GM12878 (cell line): Measurements from ENCODE around the gene CFDP1. TPM values are rescaled to one million over a fixed set of nuclear protein-coding genes. Genes with fewer than 3 reads are reported as not detected.

Source experiments
- ATAC-seq: fragments of 200-7000 bp; cut with Tn5 transposase; 3 replicates; pipeline ENCODE4 v1.9.1; 2020; ENCODE audit warnings: mild to moderate bottlenecking, moderate library complexity
- BruUV-seq: library from RNA; stranded (reverse); fragments of 400-500 nt; replicated peaks from 2 replicates; lab custom pipeline; 2021; lab: Mats Ljungman, UMichigan
- CTCF ChIA-PET: fragments of 300-600 bp; sonication (Branson Sonifier 250); formaldehyde crosslinking; extraction: SDS; loops from one replicate; lab custom pipeline; 2021; ENCODE audit warnings: inconsistent platforms; lab: Yijun Ruan, JAX
- POLR2A ChIA-PET: fragments of 350-600 bp; formaldehyde crosslinking; extraction: SDS; loops from one replicate; lab custom pipeline; 2021; ENCODE audit warnings: inconsistent platforms; lab: Charles Lee
- RAD21 ChIA-PET: fragments of 300-600 bp; sonication (Branson Sonifier 250); formaldehyde crosslinking; loops from one replicate; lab custom pipeline; 2023; ENCODE audit warnings: antibody characterized with exemption; ENCODE audit not compliant: unreplicated experiment; lab: Charles Lee
- SMC1A ChIA-PET: fragments of 300-600 bp; sonication (Branson Sonifier 250); formaldehyde crosslinking; loops from one replicate; lab custom pipeline; 2023; ENCODE audit not compliant: unreplicated experiment, uncharacterized antibody; lab: Charles Lee
- DNase-seq: peaks from one replicate; pipeline ENCODE4 v3.0.0-alpha.2; 2011; ENCODE audit warnings: low read depth, low spot score
- FAIRE-seq: peaks from 3 replicates; lab custom pipeline; 2011; peaks lifted over from hg19 to GRCh38; lab: Jason Lieb, UNC
- H2AFZ ChIP-seq: 2 replicates; pipeline ENCODE4 v1.6.0; 2011; ENCODE audit warnings: low read depth, low read length, control low read depth; ENCODE audit not compliant: control insufficient read depth
- H3K27ac ChIP-seq: 2 replicates; pipeline ENCODE4 v1.5.1; 2011; ENCODE audit warnings: control low read depth; ENCODE audit not compliant: control insufficient read depth, insufficient read depth
- H3K27me3 ChIP-seq, 2 experiments: replicated peaks in 1 of 2; 2 replicates each; pipeline versions ENCODE4 v1.6.0 to v1.6.1; 2011; ENCODE audit warnings: low read length in 1 of 2; ENCODE audit not compliant: control insufficient read depth in 2 of 2, insufficient read depth in 2 of 2
- H3K36me3 ChIP-seq, 2 experiments: 2 replicates each; pipeline ENCODE4 v1.5.1; 2011; ENCODE audit warnings: low read length in 1 of 2; ENCODE audit not compliant: control insufficient read depth in 2 of 2, insufficient read depth in 2 of 2
- H3K4me1 ChIP-seq: 2 replicates; pipeline ENCODE4 v1.6.1; 2011; ENCODE audit warnings: mild to moderate bottlenecking, low read length, moderate library complexity, mixed read lengths; ENCODE audit not compliant: control insufficient read depth, insufficient read depth
- H3K4me2 ChIP-seq: 2 replicates; pipeline ENCODE4 v1.6.0; 2011; ENCODE audit warnings: control low read depth; ENCODE audit not compliant: control insufficient read depth, insufficient read depth
- H3K4me3 ChIP-seq: fragments of 200-600 bp; sonication (generic); 2 replicates; pipeline ENCODE4 v1.5.1; 2016
- H3K79me2 ChIP-seq: 2 replicates; pipeline ENCODE4 v1.6.0; 2011; ENCODE audit warnings: low read length; ENCODE audit not compliant: control insufficient read depth, insufficient read depth
- H3K9ac ChIP-seq: 2 replicates; pipeline ENCODE4 v1.8.0; 2011; ENCODE audit warnings: low read length, control low read depth, mixed read lengths; ENCODE audit not compliant: control insufficient read depth, insufficient read depth
- H3K9me3 ChIP-seq: replicated peaks from 3 replicates; pipeline ENCODE4 v1.5.1; 2011; ENCODE audit warnings: mild to moderate bottlenecking, low read length; ENCODE audit not compliant: control insufficient read depth, insufficient read depth
- H4K20me1 ChIP-seq: 2 replicates; pipeline ENCODE4 v1.6.0; 2011; ENCODE audit not compliant: control insufficient read depth, insufficient read depth
- CBX3 ChIP-seq: fragments of 200-600 bp; sonication (generic); IDR thresholded peaks from 2 replicates; pipeline ENCODE4 v1.6.1; 2016; ENCODE audit warnings: low read depth, borderline replicate concordance
- MXI1 ChIP-seq: fragments of 150-350 bp; IDR thresholded peaks from 2 replicates; pipeline ENCODE4 v1.6.1; 2011; ENCODE audit warnings: low read depth, mild to moderate bottlenecking, inconsistent platforms, low read length, improper control_type of control experiment
- NR2C1 ChIP-seq: fragments of 450-650 bp; IDR thresholded peaks from 2 replicates; pipeline ENCODE4 v1.6.1; 2017; ENCODE audit warnings: antibody characterized with exemption, mild to moderate bottlenecking, moderate library complexity
- PKNOX1 ChIP-seq: fragments of 450-650 bp; IDR thresholded peaks from 2 replicates; pipeline ENCODE4 v1.6.1; 2016; ENCODE audit warnings: mild to moderate bottlenecking
- PRDM15 ChIP-seq: fragments of 450-650 bp; formaldehyde crosslinking; IDR thresholded peaks from 2 replicates; pipeline ENCODE4 v1.4.0; 2020; ENCODE audit warnings: mild to moderate bottlenecking, moderate library complexity
- RCOR1 ChIP-seq: conservative IDR thresholded peaks from 2 replicates; pipeline ENCODE4 v1.6.1; 2012; ENCODE audit warnings: low read depth, low read length, improper control_type of control experiment
- SMAD1 ChIP-seq: fragments of 450-650 bp; IDR thresholded peaks from 2 replicates; pipeline ENCODE4 v1.6.1; 2018; ENCODE audit warnings: mild to moderate bottlenecking, low read depth; ENCODE audit not compliant: partially characterized antibody
- SMARCA5 ChIP-seq: fragments of 450-650 bp; IDR thresholded peaks from 2 replicates; pipeline ENCODE4 v1.6.1; 2017; ENCODE audit warnings: mild to moderate bottlenecking
- WGBS: methylation state at CpG from one replicate; pipeline ENCODE4 v1.1.6; 2016; ENCODE audit warnings: low lambda C conversion rate; ENCODE audit not compliant: insufficient replicate concordance, insufficient coverage; ENCODE audit errors: missing lambda C conversion rate; 5-methylcytosine and 5-hydroxymethylcytosine counted together
- in situ Hi-C: fragments of 300-500 bp; cut with MboI; formaldehyde crosslinking; loops from 9 replicates; pipeline ENCODE4 v1.14.3; 2018; ENCODE audit warnings: mixed read lengths
- intact Hi-C: fragments of 100-400 bp; cut with micrococcal nuclease; formaldehyde crosslinking; loops from one replicate; pipeline ENCODE4 v1.14.2; 2022; ENCODE audit not compliant: unreplicated experiment
- polyA plus RNA-seq, 11 experiments: library from polyadenylated mRNA; depleted of rRNA in 4 of 11; unstranded in 6 of 11; stranded (reverse) in 5 of 11; fragments of >200 nt; fragmentation: Nextera tagmentation in 4 of 11; fragmentation: Illumina TruSeq in 1 of 11; extraction: Ambion mirVana in 4 of 11; extraction: Trizol in 1 of 11; gene quantifications; 1 replicate in 1 of 11; 2 replicates in 10 of 11; pipeline versions ENCODE4 v1.2.1 to v1.2.3, GENCODE V29; 2011 to 2016; ENCODE audit warnings: inconsistent platforms in 2 of 11, missing spikeins in 2 of 11, low read depth in 1 of 11
- total RNA-seq, 4 experiments: library from RNA; depleted of rRNA in 3 of 4; stranded (reverse); fragments of >200 nt in 3 of 4; fragmentation: Illumina TruSeq in 1 of 4; extraction: Trizol in 1 of 4; gene quantifications; 2 replicates each; pipeline versions ENCODE4 v1.2.1 to v1.2.3, GENCODE V29; 2013 to 2021
- TF ChIP-seq, protein P1 (sequence below): IDR thresholded peaks from 2 replicates; pipeline ENCODE4 v1.6.1; 2012; ENCODE audit warnings: improper control_type of control experiment, low read depth, low read length; ENCODE audit not compliant: insufficient replicate concordance

CFDP1 gene
- total and polyA plus RNA-seq, 10 of the 15 experiments (the other 5 are each of a cell fraction or from before 2014, with no cell fraction given): 22.3 to 64.8 (median 36.7) TPM

- TF ChIP-seq, protein P1, sequence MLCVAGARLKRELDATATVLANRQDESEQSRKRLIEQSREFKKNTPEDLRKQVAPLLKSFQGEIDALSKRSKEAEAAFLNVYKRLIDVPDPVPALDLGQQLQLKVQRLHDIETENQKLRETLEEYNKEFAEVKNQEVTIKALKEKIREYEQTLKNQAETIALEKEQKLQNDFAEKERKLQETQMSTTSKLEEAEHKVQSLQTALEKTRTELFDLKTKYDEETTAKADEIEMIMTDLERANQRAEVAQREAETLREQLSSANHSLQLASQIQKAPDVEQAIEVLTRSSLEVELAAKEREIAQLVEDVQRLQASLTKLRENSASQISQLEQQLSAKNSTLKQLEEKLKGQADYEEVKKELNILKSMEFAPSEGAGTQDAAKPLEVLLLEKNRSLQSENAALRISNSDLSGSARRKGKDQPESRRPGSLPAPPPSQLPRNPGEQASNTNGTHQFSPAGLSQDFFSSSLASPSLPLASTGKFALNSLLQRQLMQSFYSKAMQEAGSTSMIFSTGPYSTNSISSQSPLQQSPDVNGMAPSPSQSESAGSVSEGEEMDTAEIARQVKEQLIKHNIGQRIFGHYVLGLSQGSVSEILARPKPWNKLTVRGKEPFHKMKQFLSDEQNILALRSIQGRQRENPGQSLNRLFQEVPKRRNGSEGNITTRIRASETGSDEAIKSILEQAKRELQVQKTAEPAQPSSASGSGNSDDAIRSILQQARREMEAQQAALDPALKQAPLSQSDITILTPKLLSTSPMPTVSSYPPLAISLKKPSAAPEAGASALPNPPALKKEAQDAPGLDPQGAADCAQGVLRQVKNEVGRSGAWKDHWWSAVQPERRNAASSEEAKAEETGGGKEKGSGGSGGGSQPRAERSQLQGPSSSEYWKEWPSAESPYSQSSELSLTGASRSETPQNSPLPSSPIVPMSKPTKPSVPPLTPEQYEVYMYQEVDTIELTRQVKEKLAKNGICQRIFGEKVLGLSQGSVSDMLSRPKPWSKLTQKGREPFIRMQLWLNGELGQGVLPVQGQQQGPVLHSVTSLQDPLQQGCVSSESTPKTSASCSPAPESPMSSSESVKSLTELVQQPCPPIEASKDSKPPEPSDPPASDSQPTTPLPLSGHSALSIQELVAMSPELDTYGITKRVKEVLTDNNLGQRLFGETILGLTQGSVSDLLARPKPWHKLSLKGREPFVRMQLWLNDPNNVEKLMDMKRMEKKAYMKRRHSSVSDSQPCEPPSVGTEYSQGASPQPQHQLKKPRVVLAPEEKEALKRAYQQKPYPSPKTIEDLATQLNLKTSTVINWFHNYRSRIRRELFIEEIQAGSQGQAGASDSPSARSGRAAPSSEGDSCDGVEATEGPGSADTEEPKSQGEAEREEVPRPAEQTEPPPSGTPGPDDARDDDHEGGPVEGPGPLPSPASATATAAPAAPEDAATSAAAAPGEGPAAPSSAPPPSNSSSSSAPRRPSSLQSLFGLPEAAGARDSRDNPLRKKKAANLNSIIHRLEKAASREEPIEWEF: no peak
- no peak for TF ChIP-seq SMARCA5
These were observed 181.0 kb downstream of the CFDP1 start (continued) for GRCh38 chr16:75252049-75252864.

DNA sequence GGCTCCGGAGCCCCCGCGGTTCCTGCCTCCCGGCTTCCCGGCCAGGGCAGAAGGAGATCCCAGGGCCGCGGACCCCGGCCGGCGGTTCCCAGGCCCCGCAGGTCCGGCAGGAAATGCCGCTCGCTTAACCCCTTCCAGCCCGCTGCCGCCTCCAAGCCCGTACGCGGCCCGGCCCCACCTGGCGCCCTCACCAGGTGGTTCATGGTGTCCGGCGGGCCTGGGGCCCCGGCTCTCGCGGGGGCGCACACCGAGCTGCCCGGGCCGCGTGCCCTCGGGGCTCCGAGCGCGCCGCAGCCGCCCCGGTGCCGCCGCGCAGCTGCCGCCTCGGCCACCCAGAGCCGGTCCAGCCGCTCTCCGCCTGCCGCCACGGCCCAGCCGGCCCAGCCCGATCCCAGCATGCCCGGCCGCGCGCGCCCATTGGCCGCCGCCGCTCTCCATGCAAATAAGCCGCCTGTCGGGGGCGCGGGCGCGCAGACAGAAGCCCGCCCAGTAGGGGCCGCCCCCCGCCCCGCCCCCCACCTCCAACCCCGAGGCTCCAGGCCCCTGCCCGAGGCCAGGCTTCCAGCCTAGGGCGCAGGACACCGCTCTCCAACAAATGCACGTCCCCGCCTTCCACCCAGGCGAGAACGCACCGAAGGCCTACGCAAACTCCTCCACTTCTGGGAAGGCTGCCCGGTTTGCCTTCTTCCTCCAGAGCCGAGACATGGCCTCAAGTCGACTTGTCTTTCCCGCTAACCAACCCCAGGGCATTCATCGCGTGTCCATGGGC is 181.8 kb downstream of the CFDP1 start, which contains the start of gene BCAR1:
TSS of gene BCAR1 (minus strand) at position 345 of the 769 bp plus-strand sequence. CDS start at position 203, 142 bp downstream.
- POLR2A ChIA-PET: no interaction called here
- TF ChIP-seq RCOR1: no peak
- no peak for TF ChIP-seq MXI1
- no peak for TF ChIP-seq PKNOX1
- TF ChIP-seq PRDM15: no peak
- TF ChIP-seq NR2C1: no peak
- TF ChIP-seq CBX3: no peak
- no peak for TF ChIP-seq SMAD1

More for the DNA sequence above, 181.8 kb downstream of the CFDP1 start, which contains the start of gene BCAR1:
- no TSS peak for BruUV-seq
- Histone ChIP-seq H3K9me3 (no peaks in the 10 kb centered on the region), H3K4me1 (peaks cover 4% of the 10 kb centered on the region), H3K9ac (peak within 1 kb of the TSS; percentile 47), H4K20me1 (peaks cover 19% of the 10 kb centered on the region), H3K4me2 (peak within 1 kb of the TSS; percentile 86), H3K4me3 (peak within 1 kb of the TSS; percentile 61), H3K27ac (no peak within 1 kb of the TSS), H3K27me3 (peaks cover 0 to 4% of the 10 kb centered on the region in 2 experiments; a peak in 1 of 4 replicates), H3K79me2 (no peaks in the 10 kb centered on the region; the same call in 1 of the 2 replicates), H2AFZ (peak within 1 kb of the TSS; percentile 17; the same call in 1 of the 2 replicates), H3K36me3 (no peaks in the 10 kb centered on the region)
- SMC1A ChIA-PET: interaction anchor here (1.9 kb wide), 1 partner anchor 134 kb away, joined by 8 read pairs; no protein-coding TSS in a partner anchor
- peak; percentile 83 for ATAC-seq
- CTCF ChIA-PET: interaction anchor here (1.9 kb wide), 1 partner anchor 17 kb away, joined by 11 read pairs; no protein-coding TSS in a partner anchor
- intact Hi-C loops: no loop called here
- DNase-seq: no peak
- 13% methylated on average over 62 of the region's 84 CpGs for WGBS
- RAD21 ChIA-PET: interaction anchor here (1.8 kb wide), 1 partner anchor 54 kb away, joined by 7 read pairs; no protein-coding TSS in a partner anchor
- in situ Hi-C loops: no loop called here
- FAIRE-seq: no peak
